Stimulated activated CD8-positive, alpha-beta memory T cell treated with anti-CD3 and anti-CD28 coated beads, Interleukin-2, amount 100 ng/mL, for 1 hour (primary cell): ENCODE measurements around the gene STAC.

Experiments
- DNase-seq, 2 donors: peaks; one replicate each; pipeline ENCODE4 v3.0.0-alpha.2; 2020; ENCODE audit warnings: low read depth in 2 of 2

STAC gene, protein sequence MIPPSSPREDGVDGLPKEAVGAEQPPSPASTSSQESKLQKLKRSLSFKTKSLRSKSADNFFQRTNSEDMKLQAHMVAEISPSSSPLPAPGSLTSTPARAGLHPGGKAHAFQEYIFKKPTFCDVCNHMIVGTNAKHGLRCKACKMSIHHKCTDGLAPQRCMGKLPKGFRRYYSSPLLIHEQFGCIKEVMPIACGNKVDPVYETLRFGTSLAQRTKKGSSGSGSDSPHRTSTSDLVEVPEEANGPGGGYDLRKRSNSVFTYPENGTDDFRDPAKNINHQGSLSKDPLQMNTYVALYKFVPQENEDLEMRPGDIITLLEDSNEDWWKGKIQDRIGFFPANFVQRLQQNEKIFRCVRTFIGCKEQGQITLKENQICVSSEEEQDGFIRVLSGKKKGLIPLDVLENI

DNA sequence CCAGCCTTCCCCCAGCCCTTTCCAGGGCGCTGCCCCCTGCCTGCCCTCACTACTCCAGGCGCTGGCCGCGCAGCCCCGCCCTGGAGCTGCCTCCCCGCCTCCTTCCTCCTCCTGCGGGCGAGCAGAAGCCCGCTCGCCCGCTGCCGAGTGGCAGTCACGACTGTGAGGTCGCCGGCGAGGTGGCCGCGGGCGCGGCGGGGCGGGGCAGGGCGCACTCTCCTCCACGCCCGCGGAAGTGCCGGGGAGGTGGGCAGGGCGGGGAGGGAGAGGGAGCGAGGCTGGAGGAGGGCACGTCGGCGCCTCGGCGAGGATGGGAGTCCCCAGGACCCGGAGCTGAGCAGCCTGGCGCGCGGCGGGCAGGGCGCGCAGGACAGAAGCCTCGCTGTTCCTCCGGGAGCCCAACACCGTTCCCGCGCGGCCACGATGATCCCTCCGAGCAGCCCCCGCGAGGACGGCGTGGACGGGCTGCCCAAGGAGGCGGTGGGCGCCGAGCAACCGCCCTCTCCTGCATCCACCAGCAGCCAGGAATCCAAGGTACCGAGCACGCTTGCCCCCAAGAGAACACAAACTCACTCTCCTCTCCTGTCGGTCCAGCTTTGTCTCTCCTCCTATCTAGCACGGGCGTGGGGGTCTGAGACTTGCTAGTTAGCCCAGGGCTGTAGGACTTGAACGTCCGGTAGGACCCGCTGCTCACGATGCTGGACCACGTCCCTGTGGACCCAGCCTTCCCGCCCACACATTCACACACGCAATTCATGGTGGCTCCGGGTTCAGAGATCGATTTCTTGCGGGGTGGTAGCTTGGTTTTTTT is at the start of gene STAC:
Gene STAC, plus strand, starts transcription at position 284 of the 811 bp plus-strand sequence. Its CDS starts 140 bp downstream, at position 424.
- DNase-seq = no peak

DNA sequence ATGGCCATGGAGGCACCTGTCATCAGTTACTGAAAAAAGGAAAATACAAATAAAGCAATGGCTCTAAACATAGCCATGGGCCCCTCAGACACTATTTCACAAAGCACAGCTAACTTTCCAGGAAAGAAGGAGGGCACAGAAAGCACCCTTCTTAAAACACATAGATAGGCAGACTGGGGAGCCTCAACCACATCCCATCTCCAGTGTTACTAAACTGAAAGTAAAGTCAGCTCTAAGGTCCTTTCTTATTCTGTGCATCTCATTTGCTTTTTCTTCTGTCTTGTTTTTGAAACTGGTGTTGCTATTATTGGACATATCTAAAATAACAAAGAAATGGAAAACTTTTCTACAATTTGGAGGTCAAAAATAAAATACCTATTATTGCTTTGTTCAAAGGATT is 48.2 kb upstream of the STAC start:
- no peak for DNase-seq

DNA sequence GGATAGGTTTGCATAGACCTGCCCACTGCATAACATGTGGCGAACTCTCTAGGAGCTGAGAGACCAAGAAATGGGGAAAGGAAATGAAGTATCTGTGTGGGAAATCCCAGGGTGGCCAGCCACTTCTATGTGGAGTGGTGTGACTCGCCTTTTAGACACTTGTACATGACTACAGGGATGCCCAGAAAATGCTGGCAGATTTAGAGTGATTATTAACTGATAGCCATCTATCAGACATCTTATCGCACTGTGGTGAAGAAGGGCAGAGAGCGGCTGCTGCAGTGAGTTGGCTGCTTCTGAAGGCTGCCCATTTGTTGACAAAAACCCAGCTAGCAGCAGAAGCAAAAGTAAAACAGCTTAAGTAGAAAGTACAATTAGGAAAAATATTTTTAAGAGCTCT is 18.1 kb upstream of the STAC start:
- DNase-seq = no peak

DNA sequence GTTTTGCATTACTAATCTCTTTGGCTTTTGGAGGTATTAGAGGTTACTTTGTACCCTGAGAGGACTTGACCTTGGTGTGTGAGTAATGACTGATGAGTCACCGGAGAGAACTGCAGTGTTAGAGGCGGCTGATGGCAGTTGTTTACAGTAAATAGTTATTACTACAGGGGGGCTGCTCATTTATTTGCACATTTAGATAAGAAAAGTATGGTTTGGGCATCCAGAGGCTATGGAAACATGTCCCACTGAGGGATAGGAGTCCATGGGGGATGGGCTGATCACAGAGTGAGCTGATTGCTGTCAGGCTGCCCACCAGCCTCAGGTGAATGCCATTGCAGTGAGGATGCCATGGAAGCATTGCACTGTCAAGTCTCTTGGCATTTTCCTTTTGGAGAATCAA is 17.3 kb upstream of the STAC start:
- no peak for DNase-seq

DNA sequence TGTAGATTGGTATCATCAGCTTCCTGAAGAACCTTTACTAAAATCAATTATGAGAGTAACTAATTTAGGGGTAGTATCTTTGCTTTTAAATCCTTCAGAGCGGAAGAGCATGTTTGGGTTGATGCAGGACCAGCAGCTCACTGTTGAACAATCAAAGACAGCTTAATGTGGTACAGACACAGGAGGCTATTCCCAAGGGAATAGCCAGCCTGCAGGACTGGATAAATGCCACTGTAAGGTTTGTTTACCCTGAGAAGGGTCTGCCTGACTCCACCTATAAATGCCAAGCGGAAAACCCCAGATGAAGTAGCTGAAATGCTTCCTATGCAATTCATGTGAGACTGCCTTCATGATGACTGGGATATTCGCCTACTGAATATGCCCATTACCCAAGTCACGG is 16.0 kb upstream of the STAC start:
- no peak for DNase-seq

DNA sequence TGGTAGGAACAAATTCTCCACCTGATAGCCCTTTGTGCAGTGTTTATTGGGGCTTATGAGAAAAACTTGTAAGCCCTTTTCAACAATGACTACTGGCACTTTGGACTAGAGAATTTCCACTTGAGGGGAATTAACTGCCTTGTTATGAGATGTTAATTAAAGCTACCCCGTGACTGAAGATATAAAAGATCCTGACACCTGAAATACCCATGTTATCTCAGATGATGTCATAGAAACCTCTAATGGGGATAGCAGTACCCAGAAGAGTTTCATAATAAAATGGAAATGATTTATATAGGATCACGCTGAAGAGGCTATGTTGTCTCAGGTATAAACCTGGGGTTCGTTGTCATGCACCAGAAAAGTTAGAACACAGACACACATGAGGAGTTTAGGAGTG is 14.5 kb upstream of the STAC start:
- no peak for DNase-seq

DNA sequence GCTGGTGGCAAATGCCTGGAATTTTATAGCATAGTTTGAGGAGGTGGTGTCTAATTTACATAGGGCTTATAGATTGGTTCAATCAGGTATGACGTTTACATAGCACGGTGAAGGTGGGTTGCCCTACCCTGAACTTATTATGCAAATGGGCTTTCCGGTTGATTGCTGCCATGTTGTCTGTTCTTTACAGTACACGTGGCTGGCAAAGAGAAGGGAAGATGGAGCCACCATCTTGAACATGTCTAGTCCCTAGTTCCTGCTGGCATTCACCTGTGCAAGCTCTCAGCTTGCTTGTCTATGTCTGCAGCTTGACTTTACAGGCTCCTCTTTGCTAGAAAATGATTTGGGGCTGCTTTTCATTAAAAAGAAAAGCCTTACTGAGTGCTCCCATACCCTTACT is 14.0 kb upstream of the STAC start:
- no peak for DNase-seq

DNA sequence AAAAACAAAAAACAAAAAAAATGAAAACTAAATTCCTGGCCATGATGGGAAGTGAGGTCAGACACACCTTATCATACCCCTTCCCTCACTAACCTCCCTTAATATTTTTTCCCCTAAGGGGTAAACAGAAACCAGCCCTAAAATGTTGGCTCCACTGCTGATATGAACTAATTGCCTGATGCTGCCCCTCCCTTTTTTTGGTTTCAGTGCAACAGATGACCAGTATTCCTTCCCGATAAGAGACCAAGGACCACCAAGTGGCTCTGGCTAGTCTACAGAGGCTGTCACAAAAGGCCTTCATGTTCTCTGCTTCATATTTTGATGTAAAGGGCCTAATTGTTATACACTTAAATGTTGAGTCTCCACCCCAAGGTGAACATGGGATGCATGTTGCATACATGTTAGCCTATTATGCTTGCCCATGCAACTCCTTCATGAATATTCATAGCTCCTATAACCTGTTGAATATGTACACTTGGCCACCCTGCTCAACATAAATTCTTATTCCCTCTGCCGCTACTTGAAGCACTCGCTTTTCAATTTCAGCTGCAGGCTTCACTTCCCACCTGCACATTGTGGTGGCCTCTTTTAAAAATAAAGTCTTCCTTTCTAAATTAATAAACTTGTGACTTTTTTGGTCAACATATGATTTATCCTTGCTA is 12.3 kb upstream of the STAC start:
- no peak for DNase-seq

DNA sequence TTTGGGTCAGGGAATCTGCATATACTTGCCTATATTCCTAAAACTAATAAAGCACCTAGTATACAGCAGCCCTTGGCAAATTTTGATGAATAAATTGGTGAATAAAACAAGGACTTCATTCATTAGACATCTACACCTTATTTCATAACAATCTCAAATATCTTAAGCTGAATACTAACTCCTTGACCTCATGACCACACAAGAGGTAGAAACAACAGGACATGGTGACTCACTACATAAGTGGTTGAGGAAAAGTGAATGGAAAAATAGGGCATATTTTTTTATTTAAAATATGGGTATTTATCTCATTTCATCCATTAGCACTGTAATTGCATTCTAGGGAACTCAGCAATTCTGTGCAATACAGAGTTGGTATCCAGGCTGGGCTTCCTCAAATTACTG is 7.8 kb upstream of the STAC start:
- DNase-seq = no peak

DNA sequence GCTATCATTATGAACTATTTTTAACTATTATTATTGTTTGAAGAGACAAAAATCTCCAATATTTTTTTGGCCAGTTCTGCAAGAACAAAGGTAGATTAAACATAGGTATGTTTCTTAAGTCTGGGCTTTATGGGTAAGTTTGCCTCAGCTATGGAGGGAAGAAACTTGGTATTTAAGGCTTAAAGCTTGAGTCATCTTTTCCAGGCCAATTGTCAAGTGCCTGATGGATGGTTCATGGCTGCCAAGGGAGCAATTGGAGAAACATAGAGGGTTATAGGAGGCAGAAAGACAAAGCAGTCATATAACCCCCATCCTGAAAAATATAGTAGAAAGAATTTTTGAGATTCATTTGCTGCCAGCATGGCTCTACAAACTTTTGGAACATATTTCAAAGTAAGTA is 7.2 kb upstream of the STAC start:
- no peak for DNase-seq

DNA sequence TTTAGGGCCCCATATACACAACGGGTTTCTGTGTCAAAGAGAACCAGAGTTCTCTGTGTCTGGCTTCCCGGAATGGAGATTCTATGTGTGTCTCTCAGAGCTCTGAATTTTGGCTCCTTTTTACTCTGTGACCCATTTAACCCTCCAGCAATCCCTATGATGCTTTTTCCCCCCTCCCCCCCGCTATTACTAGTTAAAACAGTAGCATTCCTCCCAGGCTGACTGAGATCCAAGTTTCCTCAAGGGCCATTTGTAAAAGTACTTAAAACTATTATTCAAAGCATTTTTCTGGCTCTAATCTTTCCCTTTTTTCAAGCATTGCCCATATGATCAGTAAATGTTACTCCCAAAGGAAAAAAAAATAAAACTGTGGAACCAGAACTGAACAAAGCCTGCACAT is 6.6 kb upstream of the STAC start:
- no peak for DNase-seq

DNA sequence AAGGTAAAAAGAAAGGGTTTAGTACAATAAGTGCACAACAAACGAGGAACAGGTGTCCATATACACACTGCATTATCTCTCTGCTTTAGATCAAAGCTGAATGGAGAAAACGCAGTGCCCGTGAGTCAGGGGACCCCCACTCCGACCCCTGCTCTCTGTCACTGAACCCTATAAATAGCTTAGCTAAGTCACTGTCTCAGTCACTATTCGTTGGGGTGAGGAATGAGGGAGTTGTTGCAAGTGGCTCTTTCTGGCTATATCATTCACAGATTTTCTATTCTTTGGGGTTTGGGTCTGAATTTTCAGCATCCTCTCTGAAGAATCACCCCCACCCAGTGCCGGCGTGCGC is 458 bp upstream of the STAC start:
- no peak for DNase-seq

DNA sequence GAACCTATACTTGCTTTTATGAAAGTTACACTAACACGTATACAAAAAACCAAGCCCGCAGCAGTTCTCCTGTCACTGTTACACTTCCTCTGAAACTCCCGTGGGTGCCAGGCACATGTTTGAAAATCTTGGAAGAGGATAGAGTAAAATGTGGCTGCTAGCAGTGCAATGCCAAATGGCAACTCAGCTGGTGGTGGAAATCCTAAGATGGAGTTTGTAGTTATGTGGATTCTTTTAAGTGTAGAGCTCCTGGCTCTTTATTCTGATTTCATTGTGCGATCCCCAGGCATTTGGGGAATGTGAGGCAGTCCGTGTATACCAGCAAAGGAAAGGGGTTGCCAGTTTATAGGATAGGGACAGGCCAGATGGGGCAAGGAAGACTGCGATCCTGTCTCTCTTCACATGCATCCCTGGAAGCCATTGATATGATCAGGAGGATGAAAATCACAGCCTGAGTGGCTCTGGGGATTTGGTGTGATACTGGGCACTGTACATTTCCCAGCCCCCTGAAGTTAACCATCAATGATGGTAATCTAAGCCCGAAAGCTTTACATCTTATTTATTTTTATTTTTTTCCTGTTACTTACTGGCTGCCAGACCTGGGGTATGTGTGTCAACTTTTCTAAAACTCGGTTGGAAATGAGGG is 1.1 kb downstream of the STAC start:
- no peak for DNase-seq

DNA sequence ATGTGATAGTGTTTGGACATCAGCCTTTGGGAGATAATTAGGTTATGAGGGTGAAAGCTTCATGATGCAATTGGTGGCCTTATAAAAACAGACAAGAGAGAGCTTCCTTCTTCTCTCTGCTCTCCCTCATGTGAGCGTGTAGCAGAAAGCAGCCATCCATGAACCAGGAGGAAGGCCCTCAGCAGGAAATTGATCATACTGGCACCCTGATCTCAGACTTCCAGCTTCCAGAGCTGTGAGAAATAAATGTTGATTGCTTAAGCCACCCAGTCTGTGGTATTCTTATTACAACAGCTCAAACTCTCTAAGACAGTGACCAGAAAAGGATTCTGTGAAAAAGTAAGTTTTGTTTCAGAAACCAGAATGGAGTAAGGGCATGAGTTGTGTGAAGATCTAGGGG is 13.3 kb downstream of the STAC start:
- no peak for DNase-seq

DNA sequence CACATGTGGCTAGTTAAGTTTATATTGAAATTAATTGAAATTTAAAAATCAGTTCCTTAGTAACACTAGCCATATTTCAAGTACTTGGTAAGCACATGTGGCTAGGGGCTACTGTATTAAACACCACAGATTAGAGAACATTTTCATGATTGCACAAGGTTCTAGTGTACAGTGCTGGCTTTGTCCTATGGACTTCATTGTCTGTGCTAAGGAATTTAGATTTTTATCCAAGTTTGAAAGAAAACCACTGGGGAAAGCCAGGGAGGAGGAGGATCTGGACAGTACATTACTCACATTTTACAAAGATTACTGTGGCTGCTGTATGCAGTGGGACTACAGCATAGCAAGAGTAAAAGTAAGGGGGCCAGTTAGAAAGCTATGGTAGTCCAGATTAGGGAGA is 13.9 kb downstream of the STAC start:
- no peak for DNase-seq

DNA sequence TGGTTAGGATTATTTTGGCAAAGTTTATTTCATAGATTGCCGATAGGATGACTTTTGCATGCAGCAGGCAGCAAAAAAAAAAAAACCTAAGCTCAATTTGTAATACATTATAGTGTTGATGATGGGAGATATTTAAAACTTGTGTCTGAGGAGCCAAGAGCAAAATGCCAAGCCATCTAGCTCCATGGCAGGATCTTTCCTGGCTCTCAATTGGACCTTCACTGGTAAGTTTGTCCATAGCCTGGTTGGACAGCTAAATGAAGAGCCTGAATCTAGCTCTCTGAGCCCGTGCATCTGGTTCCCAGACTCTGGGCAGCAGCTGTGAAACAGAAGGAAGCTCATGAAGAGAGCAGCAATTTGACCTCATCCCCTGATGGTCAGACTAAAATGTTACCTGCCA is 17.5 kb downstream of the STAC start:
- no peak for DNase-seq

DNA sequence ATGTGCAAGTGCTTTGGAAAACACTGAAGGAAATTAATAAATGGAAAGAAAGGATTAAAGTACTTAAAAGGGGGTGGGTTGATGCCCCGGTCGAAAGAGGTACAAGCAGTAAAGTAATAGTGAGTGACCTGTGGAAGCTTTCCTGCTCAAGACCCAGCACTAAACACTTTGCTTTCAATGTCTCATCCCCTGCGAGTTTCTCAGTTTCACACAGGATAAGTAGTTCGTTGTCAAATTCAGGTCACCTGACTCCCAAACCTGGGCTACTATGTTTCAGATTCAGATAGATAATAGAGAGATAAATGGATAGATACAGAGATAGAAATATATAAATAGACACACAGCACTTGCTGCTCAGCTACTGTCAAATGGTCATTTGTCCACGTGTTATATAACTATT is 19.6 kb downstream of the STAC start:
- no peak for DNase-seq

DNA sequence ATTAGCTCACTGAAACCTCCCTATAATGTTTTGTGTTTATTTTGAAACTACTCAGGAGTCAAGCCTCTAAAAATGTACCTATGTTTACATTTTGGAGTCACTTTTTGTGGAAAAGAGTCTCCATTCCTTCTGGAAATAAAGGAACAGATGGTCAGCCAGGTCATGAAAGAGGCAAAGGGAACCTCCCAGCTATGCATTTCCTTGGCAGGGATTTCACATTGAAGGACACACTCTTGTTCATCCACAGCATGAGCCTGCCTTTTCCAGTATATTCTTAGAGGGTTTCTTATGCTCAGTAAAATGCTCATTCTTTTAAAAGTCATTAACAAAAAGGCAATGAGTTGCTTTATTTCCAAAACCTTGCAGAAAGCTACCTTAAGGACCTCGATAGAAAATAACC is 20.8 kb downstream of the STAC start:
- no peak for DNase-seq

DNA sequence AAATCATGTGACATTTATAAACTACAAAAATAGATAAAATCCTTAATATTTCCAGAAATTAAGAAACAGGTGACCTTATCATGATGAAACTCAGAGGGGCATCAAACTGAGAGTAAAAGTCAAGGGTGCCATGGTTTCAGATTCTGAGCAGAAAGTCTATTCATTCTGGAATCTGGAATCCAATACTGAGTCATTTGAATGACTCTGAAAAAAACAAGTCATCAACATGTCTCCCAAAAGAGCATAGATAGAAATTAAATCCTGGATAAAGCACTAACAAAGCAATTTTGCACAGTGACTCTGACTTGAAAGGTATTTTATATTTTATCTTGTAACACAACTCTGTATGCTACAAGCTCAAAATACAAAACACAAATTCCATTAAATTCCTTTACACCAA is 23.4 kb downstream of the STAC start:
- DNase-seq = no peak

DNA sequence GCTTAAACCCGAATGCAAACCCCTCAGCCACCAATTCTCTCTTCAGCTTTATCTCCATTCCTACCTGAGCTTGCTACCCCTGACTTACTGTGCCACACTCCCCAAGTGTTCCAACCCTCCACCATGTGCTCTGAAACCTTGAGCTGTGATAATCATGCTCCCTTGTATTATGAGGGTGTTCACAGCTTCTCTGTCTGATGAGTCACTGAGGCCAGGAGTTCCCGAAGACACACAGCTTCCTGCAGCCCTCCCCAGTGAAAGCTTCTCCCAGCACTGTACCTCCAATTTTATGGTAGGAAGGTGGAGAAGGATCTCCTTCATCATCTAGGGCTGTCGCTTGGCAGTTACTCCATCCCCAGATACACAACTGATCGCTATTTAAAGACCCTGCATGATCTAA is 24.9 kb downstream of the STAC start:
- DNase-seq = no peak

DNA sequence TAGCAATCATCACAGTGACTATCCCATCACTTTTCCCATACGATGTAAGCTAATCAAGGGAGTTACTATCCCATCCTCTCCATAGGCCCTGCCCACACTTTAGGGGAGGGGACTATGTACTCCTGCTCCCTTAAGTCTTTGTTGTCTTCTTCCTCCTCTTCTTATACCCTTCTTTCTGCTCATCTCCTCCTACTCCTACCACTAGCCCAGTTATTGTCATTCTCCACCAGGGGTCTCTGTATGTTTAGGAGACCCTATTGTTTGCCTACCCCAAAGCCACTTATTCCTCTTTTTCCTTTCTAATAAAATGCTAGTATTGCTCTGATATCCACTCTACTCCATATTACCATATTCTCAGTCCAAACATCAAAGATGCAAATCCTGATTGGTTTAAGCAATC is 27.8 kb downstream of the STAC start:
- no peak for DNase-seq

DNA sequence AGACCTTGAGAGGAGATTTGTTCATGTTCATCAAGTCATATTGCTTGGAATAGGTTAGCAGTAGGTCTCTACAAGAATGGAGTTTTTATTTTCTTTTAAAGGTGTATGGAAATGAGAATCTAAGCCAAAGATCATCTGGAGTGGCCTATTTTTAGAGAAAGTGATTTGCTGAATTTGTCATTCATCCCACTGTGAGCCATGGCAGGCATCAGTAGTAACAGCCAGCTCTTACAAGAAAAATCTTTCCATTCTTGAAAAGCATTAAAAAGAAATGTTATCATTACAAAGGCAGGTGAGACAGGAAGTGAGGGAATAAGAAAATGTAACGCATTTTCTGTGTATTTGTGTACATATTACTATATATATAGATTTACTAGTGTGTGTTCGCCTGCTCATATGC is 29.6 kb downstream of the STAC start:
- no peak for DNase-seq
